Measurements from ENCODE around the gene RAPGEF5.

GRCh38 chr7:22326181-22326580 is 30.8 kb downstream of the RAPGEF5 start:
- no peak for TF ChIP-seq POLR2A (IDR thresholded peaks at IDR 0.05)
- no peak for TF ChIP-seq CTCF (IDR thresholded peaks at IDR 0.05)
- TF ChIP-seq POLR2AphosphoS5 (IDR thresholded peaks at IDR 0.05) = no peak

All from stomach (tissue), 4 donors.